Activated naive CD4-positive, alpha-beta T cell treated with anti-CD3 and anti-CD28 coated beads, Interleukin-2, amount 50 U/mL, for 16 hours (primary cell): ENCODE measurements around the gene CCNY.
A peak's percentile ranks its signal among the peaks of the same experiment; 100 is the strongest.
"Not testable (repeated sequence)": the region's sequence is repeated elsewhere in the genome, so short reads cannot be mapped to it uniquely, and the experiment has no call there.

Experiments
- DNase-seq: peaks from one replicate; pipeline ENCODE4 v3.0.0-alpha.2; 2020

CCNY gene

DNA sequence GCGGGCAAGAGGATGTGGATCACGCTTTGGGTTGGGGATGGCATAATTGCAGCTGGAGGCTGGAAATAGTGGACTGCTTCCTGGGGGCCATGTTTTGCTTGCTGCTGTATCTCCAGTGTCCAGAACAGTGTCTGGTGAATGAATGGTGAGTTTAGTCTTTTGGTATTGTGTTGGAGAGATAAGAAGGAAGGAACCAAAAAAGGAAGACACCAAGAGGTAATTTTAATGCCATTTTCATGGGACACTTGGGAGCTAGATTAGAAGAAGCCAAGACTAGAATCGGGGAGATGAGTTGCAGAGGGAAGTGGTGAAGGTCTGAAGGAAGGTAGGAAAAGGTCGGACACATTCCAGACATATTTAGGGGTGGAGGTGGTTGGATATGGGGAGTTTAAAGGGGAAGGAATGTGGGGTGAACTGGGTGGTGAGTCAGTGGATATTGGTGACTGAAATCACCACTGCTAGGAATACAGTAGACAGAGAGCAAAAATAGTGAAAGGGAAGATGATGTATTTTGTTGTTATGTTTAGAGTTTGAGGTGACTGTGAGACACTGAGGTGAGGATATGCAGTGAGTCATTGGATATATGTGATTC is 76.7 kb downstream of the CCNY start:
- no peak for DNase-seq

DNA sequence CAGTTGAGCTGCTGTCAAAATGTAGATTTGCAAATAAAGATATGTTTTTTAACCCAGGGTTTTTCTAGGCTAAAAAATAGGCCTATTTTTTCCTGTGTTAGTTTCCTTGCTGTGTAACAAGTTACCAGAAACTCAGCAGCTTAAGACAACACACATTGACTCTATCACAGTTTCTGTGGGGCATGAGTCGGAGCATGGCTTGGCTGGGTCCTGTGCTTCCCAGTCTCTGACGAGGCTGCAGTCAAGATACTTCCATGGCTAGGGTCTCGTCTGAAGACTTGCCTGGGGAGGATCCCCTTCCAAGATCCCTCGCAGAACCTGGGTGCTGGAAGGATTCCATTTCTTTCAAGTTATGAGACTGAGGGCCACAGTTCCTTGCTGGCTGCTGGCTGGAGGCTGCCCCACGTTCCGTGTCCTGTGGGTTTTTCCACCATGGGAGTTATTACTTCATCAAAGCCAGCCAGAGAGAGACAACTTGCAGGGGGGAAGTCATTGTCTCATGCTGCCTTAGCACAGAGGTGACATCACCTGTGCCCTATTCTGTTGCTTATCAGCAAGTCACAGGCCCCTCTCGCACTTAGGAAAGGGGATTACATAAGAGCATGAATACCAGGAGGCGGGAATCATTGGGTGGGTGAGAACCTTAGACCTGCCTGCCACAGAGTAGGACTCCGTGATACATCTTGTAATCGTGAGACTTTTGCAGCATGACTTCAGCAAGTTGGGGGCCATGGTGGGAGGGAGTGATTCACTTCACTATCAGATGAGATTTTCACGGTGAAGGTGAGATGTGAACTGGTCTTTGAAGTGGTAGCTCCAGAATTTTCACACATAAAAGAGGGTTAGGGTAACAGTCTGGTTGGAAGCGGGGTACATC is 77.9 kb downstream of the CCNY start:
- peak; percentile 47 for DNase-seq

DNA sequence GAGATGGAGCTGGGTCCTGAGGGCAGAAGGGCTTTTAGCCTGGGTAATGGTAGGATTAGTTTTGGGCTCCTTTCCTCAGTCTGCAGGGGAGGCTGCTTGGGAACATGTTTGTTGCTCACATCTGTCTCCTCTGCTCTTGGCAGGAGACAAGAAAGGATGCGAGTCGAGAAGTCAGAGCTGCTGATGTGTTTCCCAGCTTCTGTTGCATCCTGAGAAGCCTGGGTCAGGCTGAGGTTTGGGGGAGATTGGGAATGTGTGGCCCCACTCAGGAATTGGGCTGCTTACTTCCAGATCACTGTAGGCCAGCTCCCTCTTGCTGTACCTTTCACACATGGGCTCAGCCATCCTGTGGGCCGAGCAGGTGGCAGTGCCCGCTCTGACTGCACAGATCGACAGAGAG is 79.2 kb downstream of the CCNY start:
- no peak for DNase-seq

DNA sequence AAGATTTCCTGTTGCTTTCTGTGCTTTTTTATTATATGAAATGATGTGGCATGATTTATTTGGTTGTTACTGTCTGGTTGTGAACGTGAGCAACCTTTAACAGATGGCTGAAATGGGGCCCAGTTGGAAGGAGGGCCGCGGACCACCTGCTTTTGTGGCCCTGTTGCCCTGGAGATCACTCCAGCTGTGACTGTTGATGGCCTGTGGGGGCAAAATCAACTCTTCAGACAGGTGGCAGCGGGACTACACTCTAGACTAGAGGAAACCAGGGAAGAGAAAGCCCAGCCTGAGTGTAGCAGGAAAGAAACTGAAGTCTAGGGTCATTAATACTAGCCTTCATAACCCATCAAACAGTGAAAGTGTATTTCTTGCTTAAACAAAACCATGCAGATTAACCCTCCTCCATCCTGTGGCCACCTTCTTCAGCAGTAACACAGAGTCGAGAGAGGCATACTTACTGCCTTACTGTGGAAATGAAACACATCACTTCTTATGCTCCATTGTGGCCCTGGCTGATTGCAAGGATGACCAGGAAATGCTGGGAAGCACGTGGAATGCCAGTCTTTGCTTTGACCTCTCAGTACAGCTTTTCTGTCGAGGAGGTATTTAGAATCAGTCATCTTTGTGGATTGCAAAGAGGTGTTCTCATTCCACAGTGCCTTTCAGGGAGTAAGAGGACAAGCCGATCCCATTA is 80.5 kb downstream of the CCNY start:
- no peak for DNase-seq

DNA sequence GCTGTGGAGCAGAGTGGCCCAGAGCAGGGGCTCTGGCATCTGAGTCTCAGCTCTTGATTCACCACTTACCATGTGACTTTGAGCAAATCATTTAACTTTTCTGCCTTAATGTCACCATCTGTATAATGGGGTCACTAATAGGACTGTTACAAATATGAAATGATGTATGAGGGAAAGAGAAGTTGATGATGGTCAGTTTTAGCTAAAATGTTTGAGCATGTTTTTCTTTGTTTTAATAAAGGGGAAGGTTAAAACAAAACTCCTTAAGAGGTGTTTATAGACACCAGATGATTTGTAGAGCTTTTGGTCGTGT is 81.0 kb downstream of the CCNY start:
- no peak for DNase-seq

DNA sequence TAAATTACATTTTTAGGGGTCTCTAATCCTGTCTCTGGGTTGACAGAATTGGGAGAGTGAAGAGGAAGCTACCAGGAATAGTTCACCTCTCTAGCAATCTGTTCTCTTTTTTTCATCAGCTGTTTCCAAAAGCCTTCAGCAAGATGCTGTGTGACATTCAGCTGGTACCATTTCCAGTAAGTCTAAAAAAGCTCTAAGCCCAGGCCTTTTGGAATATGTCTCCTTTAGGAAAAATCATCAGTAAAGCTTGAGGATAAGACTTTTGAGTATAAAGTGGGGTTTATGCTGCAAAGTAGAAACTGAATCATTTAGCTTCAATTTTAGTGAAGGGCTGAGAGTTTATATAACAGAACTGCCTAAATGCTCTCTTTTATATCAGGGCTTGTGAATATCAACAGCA is 81.5 kb downstream of the CCNY start:
- DNase-seq = no peak

DNA sequence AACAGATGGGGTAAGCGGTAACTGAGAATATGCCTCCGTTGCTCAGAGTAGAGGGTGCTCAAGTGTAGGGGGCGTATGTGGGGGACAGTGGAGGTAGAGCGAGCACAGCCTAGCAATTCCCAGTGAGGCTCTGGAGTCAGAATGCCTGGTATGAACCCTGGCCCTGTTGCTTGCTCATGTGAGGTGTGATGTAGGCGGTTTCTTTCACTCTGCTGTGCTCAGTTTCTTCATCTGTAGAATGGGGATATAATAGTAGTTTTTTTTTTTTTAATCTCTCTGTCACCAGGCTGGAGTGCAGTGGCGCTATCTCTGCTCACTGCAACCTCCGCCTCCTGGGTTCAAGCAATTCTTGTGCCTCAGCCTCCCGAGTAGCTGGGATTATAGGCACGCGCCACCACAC is 82.3 kb downstream of the CCNY start:
- not testable (repeated sequence) for DNase-seq

DNA sequence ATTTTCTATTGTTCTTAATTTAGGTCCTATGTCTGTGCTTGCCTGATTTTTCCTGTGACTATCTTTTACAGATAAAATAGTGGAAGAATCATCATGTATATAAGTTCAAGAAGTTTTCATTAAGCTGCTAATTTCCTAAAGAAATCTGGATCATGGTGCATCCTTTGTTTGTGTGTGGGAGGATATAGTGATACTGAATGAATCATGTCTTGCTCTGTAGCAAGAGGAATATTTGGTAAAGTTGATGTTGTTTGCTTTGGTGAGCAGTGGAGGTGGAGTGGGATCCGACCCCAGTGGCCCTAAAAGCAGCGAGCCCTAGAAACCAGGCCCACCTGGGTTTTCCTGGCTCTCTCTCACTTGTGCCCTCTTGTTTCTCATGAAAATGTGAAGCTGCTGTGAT is 83.7 kb downstream of the CCNY start:
- DNase-seq = no peak

DNA sequence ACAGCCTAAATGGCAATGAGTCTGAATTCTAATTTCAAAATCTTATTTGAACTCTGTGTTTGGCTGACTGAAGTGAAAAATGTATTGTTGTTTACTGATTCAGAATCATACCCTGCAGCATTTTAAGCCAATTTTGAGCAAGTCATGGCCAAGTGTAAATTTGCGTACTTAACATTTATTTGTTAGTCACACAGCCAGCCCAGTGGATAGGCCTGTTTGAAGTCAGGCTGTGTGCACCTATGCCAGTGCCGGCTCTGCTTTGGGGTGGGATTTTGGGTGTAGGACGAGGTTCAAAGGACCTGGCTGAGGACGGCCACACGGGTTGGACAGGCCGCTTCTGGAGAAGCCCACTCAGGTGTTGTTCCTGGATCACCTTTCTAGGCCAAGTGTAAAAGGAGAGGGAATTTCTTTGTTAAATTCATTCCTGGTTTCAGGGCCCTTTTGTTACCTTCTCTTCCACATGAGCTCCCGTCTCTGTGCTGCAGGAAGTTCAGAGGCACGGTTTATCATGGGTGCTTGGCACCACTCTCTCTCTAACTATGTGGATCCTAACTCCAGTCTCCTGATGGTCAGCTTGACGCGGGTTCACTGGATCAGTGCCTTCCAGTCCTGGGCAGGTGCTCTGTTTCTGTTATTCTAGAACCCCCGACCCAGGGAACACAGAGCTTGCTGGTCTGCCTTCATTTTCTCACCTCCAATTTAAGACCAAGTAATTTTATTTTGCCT is 84.7 kb downstream of the CCNY start:
- no peak for DNase-seq

DNA sequence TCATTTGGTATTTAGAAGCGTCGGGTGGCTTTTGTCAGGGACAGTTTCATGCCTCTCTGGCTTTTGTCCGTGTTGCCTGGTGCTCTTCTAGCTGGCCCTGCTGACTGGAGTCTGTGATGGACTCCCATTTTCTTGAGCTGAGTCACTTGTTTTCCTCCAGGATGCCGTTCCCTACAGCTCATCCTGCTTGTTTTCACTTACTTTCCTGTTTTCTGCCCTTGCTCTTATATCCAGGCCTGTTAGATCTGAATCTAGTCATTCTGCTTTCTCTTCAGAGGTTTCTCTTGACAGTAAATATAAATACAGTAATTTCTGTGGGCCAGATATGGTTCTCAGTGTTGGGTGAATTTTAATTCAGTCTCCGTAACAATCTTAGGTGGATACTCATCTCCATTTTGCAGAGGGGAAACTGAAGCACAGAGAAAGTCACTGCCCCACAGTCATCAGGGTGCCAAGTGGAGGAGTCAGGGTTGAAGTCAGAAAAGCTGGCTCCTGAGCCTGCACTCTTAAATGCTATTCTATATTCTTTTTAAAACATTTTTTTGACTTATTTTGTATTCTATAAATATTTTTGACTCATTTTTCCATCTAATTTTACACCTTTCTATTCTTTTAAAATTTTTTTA is 85.4 kb downstream of the CCNY start:
- DNase-seq = no peak

DNA sequence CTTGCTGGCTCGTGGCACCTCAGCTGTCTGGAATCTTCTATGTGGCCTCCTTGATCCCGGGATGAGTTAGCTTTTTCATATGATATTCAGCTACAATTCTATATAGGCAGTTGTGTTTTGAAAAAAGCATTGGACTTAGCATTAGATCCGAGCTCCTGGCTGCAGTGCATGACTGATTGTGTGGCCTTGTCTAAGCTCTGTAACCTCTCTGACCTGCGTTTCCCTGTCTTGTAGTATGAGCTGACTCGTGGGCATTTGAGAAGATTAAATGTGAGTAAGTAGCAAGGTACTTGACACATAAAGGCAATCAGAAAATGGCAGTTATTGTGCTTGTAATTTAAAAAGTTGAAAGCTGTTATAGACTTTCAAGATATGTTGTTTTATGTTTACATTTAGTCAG is 85.9 kb downstream of the CCNY start:
- DNase-seq = no peak

DNA sequence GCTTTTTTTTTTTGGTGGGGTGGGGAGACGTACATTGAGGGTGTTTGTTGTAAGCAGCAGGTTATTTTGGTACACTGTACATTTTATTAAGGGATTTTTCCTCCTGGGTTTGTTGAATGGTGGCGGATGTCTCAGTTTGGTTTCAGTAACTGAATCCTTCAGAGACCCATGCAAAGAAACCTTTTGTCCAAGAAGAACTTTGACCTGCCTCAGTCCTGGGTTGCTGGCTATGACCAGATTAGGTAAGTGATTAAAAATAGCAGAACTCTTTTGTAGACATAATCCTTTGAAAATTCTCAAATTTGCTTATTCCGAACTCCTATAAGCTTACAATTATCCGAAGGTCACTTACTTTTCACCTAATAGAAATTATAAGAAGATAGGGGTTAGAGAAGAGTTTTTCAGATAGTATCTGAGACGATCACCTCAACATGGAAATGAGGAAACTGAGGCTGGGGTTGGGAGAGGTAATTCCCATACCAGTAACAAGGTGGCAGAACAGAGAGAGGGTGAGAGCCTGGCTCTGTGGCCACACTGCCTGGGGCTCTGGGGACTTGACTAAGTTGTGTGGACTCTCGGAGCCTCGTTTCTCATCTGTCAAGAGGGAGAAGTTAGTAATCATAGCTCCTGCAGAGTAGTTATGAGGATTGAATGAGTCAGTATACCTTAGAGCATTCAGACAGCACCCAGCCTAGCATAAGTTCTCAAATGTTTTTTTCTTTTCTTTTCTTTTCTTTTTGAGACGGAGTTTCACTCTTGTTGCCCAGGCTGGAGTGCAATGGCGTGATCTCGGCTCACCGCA is 87.4 kb downstream of the CCNY start:
- no peak for DNase-seq

DNA sequence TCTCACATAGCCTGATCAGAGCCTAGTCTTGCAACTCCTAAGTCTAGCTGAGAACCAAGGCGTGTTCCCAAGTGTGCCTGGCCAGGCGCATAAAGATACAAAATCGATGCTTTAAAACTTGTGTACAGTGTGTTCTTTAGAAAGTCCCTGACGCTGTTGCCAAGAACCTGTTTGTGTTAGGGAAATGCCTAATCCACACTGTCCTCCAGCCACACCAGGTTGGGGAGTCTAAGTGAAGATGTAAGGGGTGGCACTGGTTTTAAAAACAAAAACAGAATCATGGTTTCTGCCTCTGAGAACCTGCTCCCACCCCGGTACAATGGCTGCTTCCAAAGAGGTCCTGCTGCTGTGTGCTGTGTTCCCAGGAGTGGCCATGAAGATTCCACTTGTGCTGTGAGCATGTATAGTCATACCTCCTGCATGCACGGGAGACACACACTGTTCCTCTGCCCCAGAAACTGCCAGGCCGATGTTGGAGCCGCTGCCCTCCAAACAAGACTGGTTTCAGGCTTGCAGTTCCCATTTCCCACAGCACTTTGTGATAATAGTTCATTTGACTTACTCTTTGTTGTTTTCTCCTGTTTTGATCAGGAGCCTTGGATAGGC is 88.5 kb downstream of the CCNY start:
- no peak for DNase-seq

DNA sequence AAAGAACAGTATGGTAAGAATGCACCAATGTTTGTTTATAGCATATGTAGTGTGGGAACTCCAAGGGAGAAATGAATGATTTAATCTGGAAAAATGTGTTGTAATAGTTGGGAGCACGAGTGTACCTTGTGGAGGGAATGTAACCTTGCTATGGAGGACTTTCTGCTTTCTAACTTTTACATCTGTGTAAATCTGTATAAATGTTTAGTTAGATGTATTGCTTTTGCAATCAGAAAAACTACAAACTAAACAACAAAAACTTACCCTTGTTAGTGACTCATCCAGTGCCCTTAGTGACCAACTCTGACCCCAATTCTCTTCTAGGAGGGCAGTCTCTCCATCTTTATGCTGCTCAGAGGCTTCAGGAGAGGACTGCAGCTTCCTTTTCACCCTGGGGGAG is 89.3 kb downstream of the CCNY start:
- DNase-seq = no peak

DNA sequence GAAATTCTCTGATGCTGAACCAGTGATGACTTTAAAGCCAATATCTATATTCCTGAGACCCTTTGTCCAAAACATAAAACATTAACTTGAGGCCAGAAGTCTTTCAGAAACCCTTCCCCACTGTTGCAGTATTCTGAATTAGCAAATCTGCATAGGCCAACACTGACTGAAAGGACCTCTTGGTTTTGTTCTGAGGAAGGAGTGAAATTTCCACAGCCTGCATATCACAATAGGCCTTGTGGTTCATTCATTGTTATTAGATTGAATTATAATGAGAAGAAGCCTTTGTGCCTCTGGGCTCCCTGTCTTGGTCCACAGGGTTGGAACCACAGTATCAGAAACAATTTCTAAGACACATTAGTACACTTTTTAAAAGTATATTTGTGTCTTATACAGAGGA is 90.3 kb downstream of the CCNY start:
- DNase-seq = no peak

DNA sequence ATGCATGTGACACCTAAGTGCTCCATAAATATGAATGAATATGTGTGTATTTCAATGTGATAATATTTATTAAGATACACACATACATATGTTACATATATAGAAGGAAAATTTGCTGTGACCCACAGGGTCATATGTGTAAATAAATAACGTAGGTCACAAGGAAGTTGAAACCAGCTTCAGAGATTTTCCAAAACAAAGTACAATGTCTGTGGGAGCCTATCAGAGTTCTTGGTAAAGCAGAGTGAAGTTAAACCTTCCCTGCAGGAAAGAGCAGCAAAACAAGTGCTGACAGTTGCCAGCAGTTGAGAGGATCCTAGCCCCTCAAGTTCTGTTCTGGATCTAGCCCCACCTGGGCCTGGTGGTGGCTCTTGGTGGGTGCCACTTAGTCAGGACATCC is 91.2 kb downstream of the CCNY start:
- no peak for DNase-seq

DNA sequence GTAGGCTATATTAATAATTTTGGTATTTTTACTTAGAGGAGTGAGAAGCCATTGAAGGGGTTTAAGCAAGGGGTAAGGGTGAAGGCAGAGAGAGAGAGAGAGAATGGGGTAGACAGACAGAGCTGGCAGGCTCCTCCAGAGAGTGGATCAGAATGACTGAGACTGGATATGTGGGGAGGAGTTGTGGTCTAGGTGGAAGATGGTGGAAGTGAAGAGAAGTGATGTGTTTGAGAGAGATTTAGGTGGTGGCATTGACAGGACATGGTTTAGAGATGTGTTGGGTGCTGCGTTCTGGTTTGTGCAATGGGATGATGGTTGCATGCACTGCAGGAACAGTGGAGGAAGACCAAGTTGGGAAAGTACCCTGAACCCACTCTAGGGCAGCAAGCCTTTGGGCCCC is 92.2 kb downstream of the CCNY start:
- no peak for DNase-seq

DNA sequence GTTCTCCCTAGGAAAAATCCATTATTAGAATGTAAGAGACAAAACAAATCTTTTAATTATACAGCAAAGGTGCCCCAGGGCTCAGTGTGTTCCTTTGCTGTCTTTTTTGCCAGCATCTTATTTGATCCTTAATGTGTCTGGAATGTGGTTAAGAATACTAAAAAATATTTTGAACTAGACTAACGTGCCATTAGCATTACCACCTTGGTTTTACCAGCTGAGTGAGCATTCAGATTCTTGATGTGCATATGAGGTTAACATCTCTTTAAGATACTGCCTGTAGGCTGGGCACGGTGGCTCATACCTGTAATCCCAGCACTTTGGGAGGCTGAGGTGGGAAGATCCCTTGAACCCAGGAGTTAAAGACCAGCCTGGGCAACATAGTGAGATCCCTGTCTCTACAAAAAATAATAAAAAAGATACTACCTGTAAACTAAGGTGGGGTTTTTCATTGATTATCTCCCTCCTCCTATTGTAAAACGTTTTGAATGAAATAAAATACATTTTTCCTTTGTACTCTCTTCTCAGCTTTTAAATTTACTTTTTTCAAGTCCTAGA is 96.6 kb downstream of the CCNY start:
- no peak for DNase-seq

DNA sequence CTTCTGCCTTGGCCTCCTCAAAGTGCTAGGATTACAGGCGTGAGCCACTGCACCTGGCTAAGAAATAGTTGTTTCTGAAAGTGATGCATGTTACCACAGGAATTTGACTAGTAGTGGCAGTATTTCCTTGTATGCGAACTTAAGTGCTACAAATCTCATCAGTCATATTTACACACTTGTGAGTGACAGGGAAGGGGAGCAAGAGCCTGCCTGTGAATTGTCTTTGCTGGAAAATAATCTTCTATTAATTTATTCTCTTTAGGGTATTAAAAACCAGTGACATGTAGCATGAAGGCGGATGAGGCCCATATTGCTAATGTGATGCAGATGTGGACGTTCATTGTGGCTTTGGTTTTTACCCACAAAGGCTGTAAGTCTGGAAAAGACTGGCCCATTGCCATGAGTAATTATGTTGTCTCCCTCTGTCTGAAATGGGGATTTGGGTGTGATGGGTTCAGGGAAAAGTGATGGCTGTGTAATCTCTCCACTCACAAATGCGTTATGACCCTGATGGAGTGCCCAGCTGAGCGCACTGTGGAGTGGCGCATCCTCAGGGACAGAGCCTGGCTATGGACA is 97.6 kb downstream of the CCNY start:
- DNase-seq = no peak

DNA sequence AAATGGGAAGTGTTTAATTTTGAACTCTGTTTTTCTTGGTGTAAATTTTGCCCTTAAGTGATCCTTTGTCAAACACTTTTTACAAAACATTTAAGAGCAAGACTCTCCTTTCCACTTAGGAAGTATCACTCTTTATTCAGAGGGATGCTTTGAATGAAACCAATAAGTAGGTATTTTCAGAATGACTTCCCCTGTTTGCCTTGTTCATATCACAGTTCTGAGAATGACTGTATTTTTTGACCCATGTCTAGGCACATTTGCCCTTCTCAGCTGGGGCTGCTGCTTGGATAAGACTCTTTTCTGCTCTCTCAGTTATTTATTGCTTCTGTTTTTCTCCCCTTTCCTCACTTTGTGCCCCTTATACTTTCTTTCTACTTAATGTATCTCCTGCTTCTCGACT is 98.2 kb downstream of the CCNY start:
- no peak for DNase-seq

DNA sequence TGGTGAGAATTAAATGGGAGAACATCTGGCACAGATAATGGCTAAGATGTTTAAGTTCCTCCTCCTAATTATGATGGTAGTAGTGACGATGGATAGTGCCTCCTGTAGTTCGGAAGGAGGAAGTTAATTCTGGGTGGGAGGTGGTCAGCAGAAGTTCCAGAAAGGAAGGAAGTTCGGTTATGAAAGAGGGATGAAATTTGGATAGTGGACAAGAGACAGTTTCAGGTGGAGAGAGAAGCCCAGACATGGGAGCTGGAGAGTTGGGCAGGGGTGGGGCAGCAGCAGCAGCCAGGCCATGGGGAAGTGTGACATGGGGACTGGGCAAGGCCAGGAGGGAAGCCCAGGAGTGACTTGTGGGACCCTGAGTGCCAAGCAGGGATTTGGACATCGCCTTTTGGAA is 99.5 kb downstream of the CCNY start:
- no peak for DNase-seq
